Head of caudate nucleus (tissue), 42 donors: ENCODE measurements around the gene MCC.

ENCODE experiments used
- DNase-seq, 42 donors: peaks; one replicate each; pipeline versions ENCODE4 v3.0.0 to v3.0.0-alpha.2; 2020 to 2021; ENCODE audit warnings: mixed read lengths in 7 of 42
- intact Hi-C: fragments of 100-400 bp; cut with DNase I; formaldehyde crosslinking; loops from one replicate; pipeline ENCODE4 v1.15.0; 2022

Gene MCC

GRCh38 chr5:113052041-113052795 lies 436.0 kb downstream of the MCC start:
- no peak for DNase-seq
- intact Hi-C loops, result no loop called here

- intact Hi-C loops, result no loop called here
- peak in 15 of 42 donors; percentile 12 to 58 (median 39) for DNase-seq
Observed at GRCh38 chr5:113050721-113051382, 437.4 kb downstream of the MCC start.

- intact Hi-C loops, result no loop called here
- no peak for DNase-seq
Observed at GRCh38 chr5:113048931-113049330, 439.3 kb downstream of the MCC start.

DNA sequence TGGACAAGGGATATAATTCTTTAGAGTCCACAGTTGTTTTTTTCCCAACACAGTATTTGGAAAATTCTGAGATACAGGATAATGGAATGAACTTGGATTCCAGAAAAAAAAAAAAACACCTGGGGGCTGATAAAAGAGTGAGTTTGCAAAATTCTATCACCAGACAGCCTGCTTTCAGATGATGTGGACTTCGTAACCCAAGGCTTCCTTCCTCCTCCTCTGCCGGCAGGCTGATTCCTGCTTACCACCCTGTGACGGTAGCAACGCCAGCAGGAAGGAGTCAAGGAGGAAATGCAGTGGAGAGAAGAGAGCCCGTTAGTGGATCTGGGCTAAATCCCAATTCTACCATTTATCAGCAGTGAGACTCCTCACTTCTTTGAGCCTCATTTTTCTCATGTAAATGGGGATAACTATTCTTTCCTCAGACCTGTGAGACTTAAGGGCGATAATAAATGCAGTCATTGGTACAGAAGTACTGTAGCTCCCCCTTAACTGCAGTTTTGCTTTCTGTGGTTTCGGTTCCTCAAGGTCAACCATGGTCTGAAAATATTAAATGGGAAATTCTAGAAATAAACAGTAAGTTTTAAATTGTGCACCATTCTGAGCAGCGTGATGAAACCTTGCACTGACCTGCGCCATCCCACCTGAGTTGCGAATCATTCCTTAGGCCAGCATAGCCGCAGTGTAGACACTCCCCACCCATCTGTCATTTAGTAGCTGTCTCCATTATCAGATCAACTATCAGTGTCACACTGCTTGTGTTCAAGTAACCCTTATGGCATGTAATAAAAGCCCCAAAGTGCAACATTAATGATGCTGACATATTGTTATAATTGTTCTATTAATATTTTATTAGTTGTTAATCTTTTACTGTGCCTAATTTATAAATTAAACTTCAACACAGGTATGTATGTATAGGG lies 440.3 kb downstream of the MCC start:
- intact Hi-C loops, result no loop called here
- peak in 15 of 42 donors; percentile 11 to 55 (median 25) for DNase-seq

GRCh38 chr5:113047234-113047633 lies 441.0 kb downstream of the MCC start:
- intact Hi-C loops, result no loop called here
- no peak for DNase-seq

DNA sequence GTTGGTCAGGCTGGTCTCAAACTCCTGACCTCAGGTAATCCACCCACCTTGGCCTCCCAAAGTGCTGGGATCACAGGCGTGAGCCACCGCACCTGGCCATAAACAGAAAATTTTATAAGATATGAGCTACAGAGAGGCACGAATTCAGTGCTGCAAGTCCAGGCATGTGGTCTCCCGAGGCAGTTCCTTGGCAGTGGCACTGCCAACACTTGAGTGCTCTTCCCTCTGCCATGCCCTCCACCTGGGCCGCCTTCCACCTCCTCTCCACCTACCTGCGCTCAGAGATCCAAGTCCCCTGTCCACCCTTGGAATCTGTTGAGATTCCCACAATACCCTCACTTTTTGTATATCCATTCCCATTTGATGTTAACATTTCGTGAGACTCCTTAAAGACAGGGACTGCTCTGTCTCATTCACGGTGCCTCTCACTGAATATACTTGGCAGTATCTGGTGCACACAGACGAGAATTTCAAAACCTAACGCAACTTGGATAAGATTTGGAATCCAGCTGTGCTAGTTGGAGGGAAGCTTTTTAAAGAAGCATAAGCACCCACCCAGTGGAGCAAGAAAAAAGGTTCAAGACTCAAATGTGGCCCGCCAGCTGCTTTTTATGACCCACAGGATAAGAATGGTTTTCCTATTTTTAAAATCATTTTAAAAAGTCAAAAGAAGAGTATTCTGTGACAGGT lies 443.3 kb downstream of the MCC start:
- intact Hi-C loops, result no loop called here
- DNase-seq, result no peak

DNA sequence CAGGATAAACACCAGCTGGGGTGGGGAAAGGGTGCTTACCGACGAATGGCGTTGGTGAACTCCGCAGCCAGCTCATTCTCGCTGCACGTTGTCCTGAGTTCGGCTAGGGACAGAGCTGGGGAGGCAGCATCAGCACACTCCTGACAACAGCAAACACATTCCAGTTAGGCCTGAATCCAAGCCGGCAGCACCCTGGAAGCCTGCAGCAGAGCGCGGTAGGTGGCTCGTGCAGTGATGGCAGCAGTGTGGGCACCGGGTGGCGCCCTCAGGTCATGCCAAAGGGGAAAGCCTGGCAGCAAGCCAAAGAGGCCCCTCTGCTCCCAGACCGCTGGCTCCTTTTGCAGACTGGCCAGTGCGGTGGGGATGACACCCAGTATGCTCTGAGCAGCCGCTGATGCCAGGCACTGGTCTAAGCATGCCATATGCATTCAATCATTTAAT lies 444.7 kb downstream of the MCC start:
- intact Hi-C loops, result no loop called here
- DNase-seq, result peak in 33 of 42 donors; percentile 13 to 73 (median 45)

- peak in 2 of 42 donors; percentile 27 for DNase-seq
- intact Hi-C loops, result no loop called here
Observed at GRCh38 chr5:113042491-113043243, 445.6 kb downstream of the MCC start.

GRCh38 chr5:113040672-113041260 lies 447.5 kb downstream of the MCC start:
- DNase-seq, result peak in 2 of 42 donors; percentile 14 to 21
- intact Hi-C loops, result no loop called here

GRCh38 chr5:113039934-113040285 lies 448.3 kb downstream of the MCC start:
- peak in 1 of 42 donors; percentile 4 for DNase-seq
- intact Hi-C loops, result no loop called here

DNA sequence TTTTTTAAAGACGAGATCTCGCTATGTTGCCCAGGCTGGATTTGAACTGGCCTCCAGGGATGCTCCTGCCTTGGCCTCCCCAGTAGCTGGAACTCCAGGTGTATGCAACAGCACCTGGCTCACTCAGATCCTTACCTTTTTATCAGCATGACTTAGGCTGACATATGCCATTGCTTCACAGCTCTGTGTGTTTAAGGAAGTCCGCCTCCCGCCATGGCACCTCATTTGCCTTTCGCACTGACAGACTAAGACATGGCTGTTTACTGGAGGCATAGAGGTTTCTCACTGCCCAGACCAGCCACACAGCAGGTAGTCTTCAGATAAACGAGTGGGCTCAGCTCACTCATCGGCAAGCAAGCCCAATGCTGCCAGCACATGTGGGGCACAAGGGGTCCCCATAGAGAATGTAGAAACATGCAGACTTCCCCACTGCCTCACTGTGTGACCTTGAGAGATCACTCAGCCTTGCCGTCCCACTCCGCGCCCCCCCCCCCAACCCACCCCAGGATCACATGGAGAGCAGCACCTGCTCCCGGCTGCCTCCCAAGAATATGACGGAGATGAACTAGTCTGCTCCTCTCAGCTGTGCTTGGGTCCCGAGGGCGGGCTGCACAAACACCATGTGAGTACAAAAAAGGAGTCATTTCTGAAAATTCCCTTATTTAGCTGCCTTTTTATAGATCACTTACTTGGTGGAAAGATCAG lies 448.9 kb downstream of the MCC start:
- intact Hi-C loops, result no loop called here
- peak in 9 of 42 donors; percentile 20 to 56 (median 37) for DNase-seq

- intact Hi-C loops, result no loop called here
- peak in 2 of 42 donors; percentile 25 to 37 for DNase-seq
Observed at GRCh38 chr5:113038714-113039113, 449.5 kb downstream of the MCC start.

DNA sequence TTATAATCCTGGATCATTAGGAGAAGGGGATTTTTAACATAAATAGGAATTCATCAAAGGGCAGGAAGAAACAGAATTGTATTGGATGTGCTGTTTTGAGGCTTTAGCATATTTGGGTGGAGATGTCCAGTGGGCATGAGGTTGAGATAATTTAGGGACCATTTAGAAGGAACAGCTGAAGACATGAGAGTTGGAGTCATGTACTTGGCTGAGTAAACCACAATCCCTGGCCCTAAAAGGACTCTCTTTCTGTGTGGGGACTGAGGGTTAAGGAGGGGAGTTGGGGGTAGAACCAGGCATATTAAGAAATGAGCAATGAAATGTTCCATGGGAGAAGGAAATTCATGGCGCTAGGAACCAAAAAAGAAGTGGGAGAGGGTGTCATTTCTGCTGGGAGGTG lies 450.1 kb downstream of the MCC start:
- intact Hi-C loops, result no loop called here
- DNase-seq, result peak in 1 of 42 donors; percentile 4

- intact Hi-C loops, result no loop called here
Observed at GRCh38 chr5:113036826-113037225, 451.4 kb downstream of the MCC start.

DNA sequence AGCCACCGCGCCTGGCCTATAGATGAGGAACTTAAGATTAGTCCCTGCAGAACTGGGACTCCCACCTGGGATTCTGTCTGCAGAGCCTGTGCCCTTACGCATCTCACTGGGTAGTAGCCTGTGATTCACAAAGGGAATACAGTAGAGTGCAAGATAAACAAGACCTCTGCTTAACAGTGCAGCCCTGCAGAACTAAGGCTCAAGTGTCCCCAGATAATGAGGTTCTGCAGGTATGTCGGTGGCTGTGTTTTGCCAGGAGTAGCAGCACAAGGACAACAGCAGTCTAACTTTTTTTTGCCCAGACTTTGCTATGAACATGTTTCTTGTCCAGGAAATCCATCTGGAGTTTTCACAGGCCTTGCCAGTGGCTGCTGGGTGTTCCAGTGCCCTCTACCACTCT lies 451.9 kb downstream of the MCC start:
- DNase-seq, result peak in 1 of 42 donors; percentile 36
- intact Hi-C loops, result no loop called here

More at GRCh38 chr5:113036826-113037225, 451.4 kb downstream of the MCC start:
- peak in 1 of 42 donors; percentile 22 for DNase-seq

DNA sequence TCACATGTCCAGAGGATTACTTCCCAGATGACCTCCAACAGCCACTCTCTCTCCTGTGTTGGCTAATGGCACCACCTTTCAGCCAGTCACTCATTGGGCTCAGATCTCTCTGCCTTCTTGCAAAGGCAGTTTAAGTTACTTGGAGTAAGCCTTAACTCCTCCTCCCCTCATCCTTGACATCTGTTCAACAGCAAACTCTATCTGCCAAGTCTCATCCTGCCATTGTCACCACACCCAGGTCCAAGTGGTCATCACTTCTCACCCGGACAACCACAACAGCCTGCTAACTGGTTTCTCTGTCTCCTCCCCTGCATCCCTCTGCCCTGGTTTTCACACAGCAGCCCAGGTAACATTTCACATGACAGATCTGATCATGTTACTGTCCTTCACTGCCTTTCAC lies 453.2 kb downstream of the MCC start:
- intact Hi-C loops, result no loop called here
- peak in 1 of 42 donors; percentile 18 for DNase-seq

GRCh38 chr5:113034182-113034773 lies 454.0 kb downstream of the MCC start:
- DNase-seq, result peak in 1 of 42 donors; percentile 35
- intact Hi-C loops, result no loop called here
